IPS-18a (cell line): ENCODE results near the gene FIGN.

Source experiments
- H3K27ac ChIP-seq: one replicate; pipeline ENCODE4 v1.5.1; 2013; ENCODE audit warnings: low read length
- H3K27me3 ChIP-seq: one replicate; pipeline ENCODE4 v1.6.1; 2013; ENCODE audit warnings: mild to moderate bottlenecking, low read length; ENCODE audit not compliant: control insufficient read depth, insufficient read depth
- H3K36me3 ChIP-seq: one replicate; pipeline ENCODE4 v1.6.1; 2013; ENCODE audit warnings: low read depth, low read length; ENCODE audit not compliant: control insufficient read depth
- H3K4me1 ChIP-seq: one replicate; pipeline ENCODE4 v1.6.1; 2013; ENCODE audit warnings: low read depth, low read length; ENCODE audit not compliant: control insufficient read depth
- H3K4me3 ChIP-seq: one replicate; pipeline ENCODE4 v1.5.1; 2013; ENCODE audit warnings: low read length
- H3K9ac ChIP-seq: one replicate; pipeline ENCODE4 v1.6.1; 2013; ENCODE audit warnings: mild to moderate bottlenecking, low read length, moderate library complexity
- H3K9me3 ChIP-seq: one replicate; pipeline ENCODE4 v1.6.1; 2013; ENCODE audit warnings: low read depth, low read length; ENCODE audit not compliant: control insufficient read depth

FIGN gene

GRCh38 chr2:163605779-163606178 is 130.0 kb downstream of the FIGN start:
- Histone ChIP-seq H3K27me3 (no peaks in the 10 kb centered on the region), H3K27ac (no peak overlapping the region), H3K4me1 (peaks cover 45% of the 10 kb centered on the region), H3K9ac (no peak overlapping the region), H3K9me3 (no peaks in the 10 kb centered on the region), H3K4me3 (no peak overlapping the region), H3K36me3 (peaks cover 17% of the 10 kb centered on the region)

GRCh38 chr2:163604941-163605555 is 130.8 kb downstream of the FIGN start:
- peaks cover 52% of the 10 kb centered on the region for H3K4me1 ChIP-seq
- H3K27ac ChIP-seq = no peak overlapping the region
- H3K9me3 ChIP-seq = no peaks in the 10 kb centered on the region
- peaks cover 10% of the 10 kb centered on the region for H3K36me3 ChIP-seq
- H3K27me3 ChIP-seq = no peaks in the 10 kb centered on the region
- H3K9ac ChIP-seq = no peak overlapping the region
- H3K4me3 ChIP-seq = no peak overlapping the region

GRCh38 chr2:163602196-163602595 is 133.6 kb downstream of the FIGN start:
- H3K27me3 ChIP-seq = no peaks in the 10 kb centered on the region
- H3K4me1 ChIP-seq = peaks cover 72% of the 10 kb centered on the region
- no peak overlapping the region for H3K27ac ChIP-seq
- H3K9me3 ChIP-seq = no peaks in the 10 kb centered on the region
- no peaks in the 10 kb centered on the region for H3K36me3 ChIP-seq
- no peak overlapping the region for H3K4me3 ChIP-seq
- H3K9ac ChIP-seq = no peak overlapping the region

GRCh38 chr2:163601377-163601776 is 134.4 kb downstream of the FIGN start:
- Histone ChIP-seq H3K27ac (no peak overlapping the region), H3K4me3 (peak overlapping the region; percentile 32), H3K27me3 (no peaks in the 10 kb centered on the region), H3K36me3 (no peaks in the 10 kb centered on the region), H3K9ac (no peak overlapping the region), H3K4me1 (peaks cover 71% of the 10 kb centered on the region), H3K9me3 (no peaks in the 10 kb centered on the region)

GRCh38 chr2:163600801-163601200 is 135.0 kb downstream of the FIGN start:
- peak overlapping the region; percentile 32 for H3K27ac ChIP-seq
- H3K4me1 ChIP-seq = peaks cover 65% of the 10 kb centered on the region
- no peaks in the 10 kb centered on the region for H3K9me3 ChIP-seq
- H3K9ac ChIP-seq = no peak overlapping the region
- H3K27me3 ChIP-seq = no peaks in the 10 kb centered on the region
- no peaks in the 10 kb centered on the region for H3K36me3 ChIP-seq
- peak overlapping the region; percentile 32 for H3K4me3 ChIP-seq

GRCh38 chr2:163595028-163595427 is 140.8 kb downstream of the FIGN start:
- H3K9me3 ChIP-seq = no peaks in the 10 kb centered on the region
- no peak overlapping the region for H3K9ac ChIP-seq
- H3K36me3 ChIP-seq = no peaks in the 10 kb centered on the region
- no peak overlapping the region for H3K4me3 ChIP-seq
- H3K27ac ChIP-seq = no peak overlapping the region
- peaks cover 46% of the 10 kb centered on the region for H3K4me1 ChIP-seq
- H3K27me3 ChIP-seq = no peaks in the 10 kb centered on the region

- Histone ChIP-seq H3K9ac (no peak overlapping the region), H3K27me3 (no peaks in the 10 kb centered on the region), H3K27ac (no peak overlapping the region), H3K4me3 (peak overlapping the region; percentile 24), H3K9me3 (no peaks in the 10 kb centered on the region), H3K4me1 (peaks cover 41% of the 10 kb centered on the region), H3K36me3 (no peaks in the 10 kb centered on the region)
Measured at GRCh38 chr2:163594497-163594896, 141.3 kb downstream of the FIGN start.

- H3K9ac ChIP-seq = no peak overlapping the region
- no peaks in the 10 kb centered on the region for H3K36me3 ChIP-seq
Measured at GRCh38 chr2:163593982-163594381, 141.8 kb downstream of the FIGN start.

GRCh38 chr2:163592954-163593622 is 142.7 kb downstream of the FIGN start:
- Histone ChIP-seq H3K27me3 (no peaks in the 10 kb centered on the region), H3K9ac (no peak overlapping the region), H3K4me3 (no peak overlapping the region), H3K4me1 (peaks cover 32% of the 10 kb centered on the region), H3K36me3 (no peaks in the 10 kb centered on the region), H3K9me3 (no peaks in the 10 kb centered on the region), H3K27ac (no peak overlapping the region)

More at GRCh38 chr2:163593982-163594381, 141.8 kb downstream of the FIGN start:
- Histone ChIP-seq H3K9me3 (no peaks in the 10 kb centered on the region), H3K4me1 (peaks cover 37% of the 10 kb centered on the region), H3K4me3 (peak overlapping the region; percentile 24), H3K27ac (no peak overlapping the region), H3K27me3 (no peaks in the 10 kb centered on the region)

- no peaks in the 10 kb centered on the region for H3K27me3 ChIP-seq
- no peaks in the 10 kb centered on the region for H3K9me3 ChIP-seq
- H3K27ac ChIP-seq = no peak overlapping the region
- no peaks in the 10 kb centered on the region for H3K36me3 ChIP-seq
- peaks cover 27% of the 10 kb centered on the region for H3K4me1 ChIP-seq
- H3K4me3 ChIP-seq = no peak overlapping the region
- H3K9ac ChIP-seq = no peak overlapping the region
Measured at GRCh38 chr2:163591461-163591860, 144.3 kb downstream of the FIGN start.

- Histone ChIP-seq H3K36me3 (no peaks in the 10 kb centered on the region), H3K9ac (no peak overlapping the region), H3K4me3 (no peak overlapping the region), H3K9me3 (no peaks in the 10 kb centered on the region), H3K27me3 (no peaks in the 10 kb centered on the region), H3K4me1 (no peaks in the 10 kb centered on the region), H3K27ac (no peak overlapping the region)
Measured at GRCh38 chr2:163580757-163581156, 155.1 kb downstream of the FIGN start.

- no peak overlapping the region for H3K9ac ChIP-seq
- H3K4me3 ChIP-seq = no peak overlapping the region
- H3K9me3 ChIP-seq = no peaks in the 10 kb centered on the region
- no peaks in the 10 kb centered on the region for H3K27me3 ChIP-seq
- H3K36me3 ChIP-seq = no peaks in the 10 kb centered on the region
- H3K27ac ChIP-seq = no peak overlapping the region
- H3K4me1 ChIP-seq = no peaks in the 10 kb centered on the region
Measured at GRCh38 chr2:163574309-163574708, 161.5 kb downstream of the FIGN start.
